Stimulated activated CD4-positive, alpha-beta T cell treated with anti-CD3 and anti-CD28 coated beads, Interleukin-15, amount 100 ng/mL, for 48 hours (primary cell): ENCODE data around the gene MAN1C1.

ENCODE experiments used
- DNase-seq, 2 donors: peaks; one replicate each; pipeline ENCODE4 v3.0.0-alpha.2; 2020; ENCODE audit warnings: low read depth in 2 of 2

The MAN1C1 gene

DNA sequence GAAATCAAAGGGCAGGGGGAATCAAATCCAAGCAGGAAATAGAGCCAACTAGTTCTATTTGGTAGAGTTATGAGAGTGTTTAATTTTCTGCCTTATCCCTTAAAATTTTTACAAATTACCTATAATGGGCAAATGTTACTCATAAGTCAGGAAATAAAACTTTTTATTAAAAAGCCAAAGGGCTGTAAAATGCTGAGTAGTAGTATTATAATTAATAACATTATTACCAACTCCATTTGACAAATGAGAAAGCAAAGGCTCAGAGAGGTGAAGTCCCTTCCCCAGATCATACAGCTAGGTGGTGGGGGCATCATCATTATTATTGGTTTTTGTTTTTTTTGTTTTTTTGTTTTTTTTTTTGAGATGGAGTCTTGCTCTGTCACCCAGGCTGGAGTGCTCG lies 186.8 kb downstream of the MAN1C1 start:
- no peak for DNase-seq

GRCh38 chr1:25804244-25804963 lies 187.8 kb downstream of the MAN1C1 start:
- DNase-seq: peak in 1 of 2 donors; percentile 36

GRCh38 chr1:25804964-25805862 lies 188.6 kb downstream of the MAN1C1 start:
- no peak for DNase-seq

- no peak for DNase-seq
These were observed 189.3 kb downstream of the MAN1C1 start for GRCh38 chr1:25805863-25806225.

GRCh38 chr1:25806418-25806817 lies 189.8 kb downstream of the MAN1C1 start:
- no peak for DNase-seq

- DNase-seq: no peak
These were observed 191.1 kb downstream of the MAN1C1 start for GRCh38 chr1:25807480-25808390.

DNA sequence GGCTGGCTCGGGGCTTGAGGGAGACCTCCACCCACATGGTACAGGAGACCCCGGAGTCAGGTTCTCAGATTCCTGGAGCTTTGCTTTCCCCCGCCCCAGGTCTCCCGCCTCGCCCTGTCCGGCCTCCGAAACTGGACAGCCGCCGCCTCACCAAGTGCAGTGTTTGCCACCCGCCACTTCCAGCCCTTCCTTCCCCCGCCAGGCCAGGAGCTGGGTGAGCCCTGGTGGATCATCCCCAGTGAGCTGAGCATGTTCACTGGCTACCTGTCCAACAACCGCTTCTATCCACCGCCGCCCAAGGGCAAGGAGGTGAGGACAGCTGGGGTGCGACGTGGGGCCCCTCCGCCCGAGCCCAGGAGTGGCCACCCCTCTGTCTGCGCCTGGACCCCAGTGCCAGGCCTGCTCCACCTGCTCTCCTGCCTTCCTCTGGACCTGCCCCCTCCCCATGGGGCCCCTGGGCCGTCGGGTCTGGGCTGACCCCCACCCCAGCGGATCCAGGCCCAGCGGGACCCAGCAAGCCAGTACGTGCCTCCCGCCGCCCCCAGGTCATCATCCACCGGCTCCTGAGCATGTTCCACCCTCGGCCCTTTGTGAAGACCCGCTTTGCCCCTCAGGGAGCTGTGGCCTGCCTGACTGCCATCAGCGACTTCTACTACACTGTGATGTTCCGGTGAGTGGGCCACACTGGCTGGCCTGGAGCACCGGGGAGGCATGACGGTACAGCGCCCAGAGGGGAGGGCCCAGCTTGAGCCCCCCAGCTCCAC lies 192.1 kb downstream of the MAN1C1 start:
- no peak for DNase-seq

DNA sequence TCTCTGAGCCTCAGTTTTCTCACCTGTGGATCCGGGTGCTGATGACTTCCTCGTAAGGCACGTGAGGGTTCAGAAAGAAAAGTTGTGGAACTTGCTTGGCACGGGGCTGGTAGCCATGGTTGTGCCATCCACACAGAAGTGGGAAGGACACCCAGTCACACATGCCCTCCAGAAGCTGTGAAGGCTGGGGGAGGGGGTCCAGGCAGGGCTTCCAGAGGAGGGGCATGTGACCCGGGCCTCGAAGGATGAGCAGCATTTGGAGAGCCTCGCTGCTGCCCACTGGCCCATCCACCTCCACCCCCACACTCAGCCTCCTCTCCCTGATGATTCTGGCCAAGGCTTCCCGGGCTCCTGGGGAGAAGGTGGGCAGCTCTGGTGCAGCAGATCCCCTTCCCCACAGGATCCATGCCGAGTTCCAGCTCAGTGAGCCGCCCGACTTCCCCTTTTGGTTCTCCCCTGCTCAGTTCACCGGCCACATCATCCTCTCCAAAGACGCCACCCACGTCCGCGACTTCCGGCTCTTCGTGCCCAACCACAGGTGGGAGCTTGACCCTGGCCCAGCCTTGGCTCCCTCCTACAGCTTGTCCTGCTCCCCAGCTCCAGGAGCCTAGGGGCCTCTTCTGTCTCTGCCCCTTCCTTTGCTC lies 192.8 kb downstream of the MAN1C1 start:
- no peak for DNase-seq

GRCh38 chr1:25809929-25810328 lies 193.3 kb downstream of the MAN1C1 start:
- no peak for DNase-seq

GRCh38 chr1:25810341-25811299 lies 194.0 kb downstream of the MAN1C1 start:
- peak in 1 of 2 donors; percentile 76 for DNase-seq

DNA sequence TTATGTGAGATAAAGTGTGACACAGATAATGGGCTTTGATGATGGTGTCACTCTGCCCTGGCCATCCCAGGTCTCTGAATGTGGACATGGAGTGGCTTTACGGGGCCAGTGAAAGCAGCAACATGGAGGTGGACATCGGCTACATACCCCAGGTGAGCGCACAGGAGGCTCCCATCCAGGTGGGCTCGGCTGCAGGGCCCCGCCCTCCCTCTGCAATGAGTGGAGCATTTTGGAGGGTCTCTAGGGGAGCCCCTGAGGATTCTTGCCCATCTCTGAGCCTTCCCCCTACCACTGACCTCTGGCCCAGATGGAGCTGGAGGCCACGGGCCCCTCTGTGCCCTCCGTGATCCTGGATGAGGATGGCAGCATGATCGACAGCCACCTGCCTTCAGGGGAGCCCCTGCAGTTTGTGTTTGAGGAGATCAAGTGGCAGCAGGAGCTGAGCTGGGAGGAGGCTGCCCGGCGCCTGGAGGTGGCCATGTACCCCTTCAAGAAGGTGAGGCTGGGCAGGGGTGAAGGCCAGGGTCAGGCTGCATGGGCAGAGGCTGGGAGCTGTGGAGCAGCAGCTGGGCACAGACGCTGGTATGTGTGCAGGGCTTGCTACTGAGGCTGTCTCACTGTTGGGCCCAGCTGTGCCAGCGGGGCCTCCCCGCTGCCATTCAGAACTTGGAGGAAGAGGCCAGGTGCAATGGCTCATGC lies 194.9 kb downstream of the MAN1C1 start:
- DNase-seq: no peak

GRCh38 chr1:25813071-25813733 lies 196.6 kb downstream of the MAN1C1 start:
- no peak for DNase-seq

DNA sequence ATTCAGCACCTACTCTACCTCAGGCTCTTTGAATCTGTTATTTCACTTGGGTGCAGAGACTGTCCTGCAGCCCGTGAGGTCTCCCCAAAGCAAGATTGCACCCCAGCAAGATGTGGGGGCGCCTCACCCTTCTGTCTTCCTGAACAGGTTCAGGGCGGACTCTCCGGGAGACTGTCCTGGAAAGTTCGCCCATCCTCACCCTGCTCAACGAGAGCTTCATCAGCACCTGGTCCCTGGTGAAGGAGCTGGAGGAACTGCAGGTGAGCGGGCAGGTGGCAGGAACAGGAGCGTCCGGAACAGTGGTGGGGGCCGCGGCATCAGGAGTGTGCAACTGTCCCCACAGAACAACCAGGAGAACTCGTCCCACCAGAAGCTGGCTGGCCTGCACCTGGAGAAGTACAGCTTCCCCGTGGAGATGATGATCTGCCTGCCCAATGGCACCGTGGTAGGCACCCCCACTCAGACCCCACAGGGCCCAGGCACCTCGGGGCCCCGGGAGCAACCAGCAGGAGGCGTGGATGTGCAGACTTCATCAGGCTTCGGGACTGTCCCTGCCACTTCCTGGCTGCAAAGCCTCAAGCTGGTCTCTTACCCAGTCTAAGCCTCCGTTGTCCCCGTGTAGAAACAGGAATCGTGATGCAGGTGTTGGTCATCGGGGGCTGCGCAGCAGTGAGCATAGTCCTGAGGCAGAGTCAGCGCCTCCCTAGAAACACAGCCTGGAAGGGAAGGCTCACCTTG lies 197.3 kb downstream of the MAN1C1 start:
- DNase-seq: no peak

DNA sequence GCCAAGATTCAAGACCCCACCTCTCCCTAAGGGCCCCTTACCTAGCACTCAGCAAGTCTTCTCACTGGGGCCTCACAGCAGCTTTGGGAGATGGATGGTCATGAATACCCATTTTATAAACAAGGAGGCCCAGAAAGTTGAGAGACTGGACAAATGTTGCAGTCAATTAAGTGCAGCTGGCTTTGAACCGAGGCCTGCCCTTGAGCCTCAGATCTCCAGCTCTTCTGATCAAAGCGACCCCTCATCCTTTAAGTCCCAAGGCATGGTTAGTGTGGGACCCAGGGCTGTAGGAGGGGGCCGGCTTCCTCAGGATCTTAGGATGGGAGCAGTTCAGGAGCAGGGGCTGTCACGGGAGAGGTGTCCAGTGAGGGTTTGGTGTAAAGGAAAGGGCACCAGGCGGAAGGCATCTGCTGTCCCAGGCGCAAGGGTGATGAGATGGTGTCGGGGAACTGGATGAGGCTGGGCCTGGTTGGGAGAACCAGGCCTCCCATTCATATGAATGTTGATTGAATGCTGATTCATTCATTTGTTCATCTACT lies 198.0 kb downstream of the MAN1C1 start:
- DNase-seq: no peak

GRCh38 chr1:25815208-25816111 lies 198.9 kb downstream of the MAN1C1 start:
- DNase-seq: no peak

DNA sequence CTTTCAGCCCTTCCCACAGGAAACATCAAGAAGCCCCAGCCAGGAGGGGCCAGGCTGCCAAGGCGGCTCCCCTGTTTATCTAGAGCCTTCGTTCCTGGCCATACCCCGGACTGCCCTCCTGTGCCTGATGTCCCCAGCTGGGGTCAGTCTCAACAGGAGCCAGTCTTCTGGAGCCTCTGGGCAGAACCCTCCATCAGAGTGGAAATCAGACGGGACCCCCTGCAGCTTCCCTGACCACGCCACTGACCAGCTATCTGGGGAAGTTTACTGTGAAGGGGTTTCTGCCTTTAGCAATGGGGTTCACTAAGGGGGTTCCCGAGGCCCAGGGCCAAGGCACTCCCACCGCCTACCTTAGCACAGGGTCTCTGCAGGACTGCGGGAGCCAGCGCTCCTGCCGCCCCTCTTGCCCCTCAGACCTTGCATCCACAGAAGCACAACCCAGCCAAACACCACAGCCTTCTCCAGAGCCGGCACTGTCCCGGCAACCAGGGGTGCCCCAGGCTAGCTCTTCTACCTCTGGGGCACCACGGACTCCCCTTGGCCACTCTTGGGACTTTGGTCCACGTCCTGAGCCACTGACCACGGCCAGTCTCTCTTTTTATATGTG lies 199.6 kb downstream of the MAN1C1 start:
- no peak for DNase-seq
